Mucosa of stomach (tissue), 1 donor: ENCODE data around the gene BCKDHA.
"Not testable (repeated sequence)": the region's sequence is repeated elsewhere in the genome, so short reads cannot be mapped to it uniquely, and the experiment has no call there.

ENCODE experiments used
- H3K27me3 ChIP-seq: one replicate; pipeline ENCODE4 v1.7.0; 2013; ENCODE audit warnings: mild to moderate bottlenecking, low read length; ENCODE audit not compliant: control insufficient read depth, insufficient read depth
- H3K36me3 ChIP-seq: one replicate; pipeline ENCODE4 v1.7.0; 2013; ENCODE audit warnings: low read length; ENCODE audit not compliant: control insufficient read depth, insufficient read depth
- H3K4me1 ChIP-seq: one replicate; pipeline ENCODE4 v1.7.0; 2013; ENCODE audit warnings: mild to moderate bottlenecking, low read length; ENCODE audit not compliant: control insufficient read depth, insufficient read depth
- H3K4me3 ChIP-seq: one replicate; pipeline ENCODE4 v1.7.0; 2013; ENCODE audit warnings: low read length
- H3K9ac ChIP-seq: one replicate; pipeline ENCODE4 v1.7.0; 2013; ENCODE audit warnings: mild to moderate bottlenecking, low read length, moderate library complexity
- H3K9me3 ChIP-seq: one replicate; pipeline ENCODE4 v1.7.0; 2013; ENCODE audit warnings: mild to moderate bottlenecking, low read length, moderate library complexity; ENCODE audit not compliant: control insufficient read depth
- donor health status: Pancreatic carcinoma.

The BCKDHA gene

DNA sequence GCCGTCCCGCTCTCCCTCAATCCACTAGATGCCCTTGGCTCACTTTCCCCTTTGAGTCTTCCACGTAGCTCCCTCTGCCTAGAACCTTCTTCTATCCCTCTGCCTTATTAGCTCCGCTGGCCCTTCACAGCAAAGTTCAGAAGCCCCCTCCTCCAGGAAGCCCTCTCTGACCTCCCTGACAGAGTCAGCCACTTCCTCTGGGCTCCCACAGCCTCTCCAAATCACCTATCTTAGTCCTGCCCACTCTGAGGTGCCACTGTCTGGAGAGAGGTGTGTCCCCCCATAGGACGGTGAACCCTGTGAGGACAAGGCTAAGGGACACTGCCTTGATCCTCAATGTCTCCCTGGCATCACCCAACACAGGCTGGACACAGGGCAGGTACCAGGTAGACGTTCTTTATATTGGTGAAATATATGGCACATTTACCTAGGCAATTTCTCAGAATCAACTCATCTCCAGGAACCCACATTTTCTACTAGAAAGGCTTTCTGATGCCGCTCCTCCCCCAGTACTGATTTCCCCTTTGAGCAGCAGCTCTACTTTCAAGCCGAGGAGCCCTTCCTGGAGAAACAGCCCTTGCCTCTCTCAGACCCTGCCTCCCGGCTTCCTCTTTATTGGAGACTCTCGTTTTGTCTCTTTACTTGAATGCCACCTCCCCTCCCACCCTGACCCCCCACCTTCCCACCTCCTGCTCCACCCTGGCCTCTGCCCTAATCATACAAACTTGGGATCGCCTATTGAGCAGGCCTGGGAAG is 40.5 kb upstream of the BCKDHA start:
- peaks cover 15% of the 10 kb centered on the region for H3K4me1 ChIP-seq
- H3K27me3 ChIP-seq, result peaks cover 24% of the 10 kb centered on the region
- H3K9ac ChIP-seq, result no peak overlapping the region
- no peak overlapping the region for H3K4me3 ChIP-seq
- H3K9me3 ChIP-seq, result no peaks in the 10 kb centered on the region
- no peaks in the 10 kb centered on the region for H3K36me3 ChIP-seq

DNA sequence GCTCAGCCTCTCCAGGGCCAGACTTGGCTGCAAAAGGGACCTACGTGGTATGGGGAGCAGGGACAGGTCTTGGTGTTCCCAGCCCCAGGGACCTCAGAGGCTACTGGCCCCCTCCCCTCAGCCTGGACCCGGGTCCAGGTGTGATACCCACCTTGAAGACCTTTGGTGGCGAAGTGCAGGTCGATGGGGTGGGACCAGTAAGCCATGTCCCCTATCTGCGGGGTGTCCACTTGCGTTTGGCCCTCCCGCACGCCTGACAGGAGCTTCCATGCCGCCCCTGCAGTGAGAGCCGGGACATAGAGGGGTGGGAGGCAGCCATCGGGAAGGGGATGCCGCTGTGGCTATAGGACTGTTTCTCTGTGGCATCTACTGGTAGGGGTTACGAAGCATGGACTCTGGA is 39.9 kb upstream of the BCKDHA start:
- Histone ChIP-seq H3K36me3 (no peaks in the 10 kb centered on the region), H3K9ac (no peak overlapping the region), H3K27me3 (peaks cover 18% of the 10 kb centered on the region), H3K9me3 (no peaks in the 10 kb centered on the region), H3K4me3 (no peak overlapping the region), H3K4me1 (peaks cover 15% of the 10 kb centered on the region)

DNA sequence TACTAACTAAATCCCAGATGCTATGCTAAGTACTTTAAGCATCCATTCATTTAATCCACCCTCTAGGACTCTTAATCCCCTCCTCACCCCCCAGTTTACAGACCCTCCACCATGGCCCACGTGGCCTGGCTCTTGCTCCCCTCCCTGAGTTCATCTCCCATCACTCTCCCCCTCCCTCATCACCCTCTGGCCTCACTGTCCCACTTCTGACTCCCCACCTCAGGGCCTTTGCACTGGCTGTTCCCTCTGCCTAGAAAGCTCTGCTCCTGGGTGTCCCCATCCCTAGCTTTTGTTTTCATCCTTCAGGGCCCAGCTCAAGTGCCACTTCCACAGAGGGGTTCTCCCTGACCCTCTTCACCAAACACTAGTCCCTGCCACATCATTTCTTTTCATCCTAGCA is 37.9 kb upstream of the BCKDHA start:
- Histone ChIP-seq H3K27me3 (no peaks in the 10 kb centered on the region), H3K4me3 (no peak overlapping the region), H3K9me3 (no peaks in the 10 kb centered on the region), H3K36me3 (no peaks in the 10 kb centered on the region), H3K9ac (no peak overlapping the region), H3K4me1 (peaks cover 20% of the 10 kb centered on the region)

DNA sequence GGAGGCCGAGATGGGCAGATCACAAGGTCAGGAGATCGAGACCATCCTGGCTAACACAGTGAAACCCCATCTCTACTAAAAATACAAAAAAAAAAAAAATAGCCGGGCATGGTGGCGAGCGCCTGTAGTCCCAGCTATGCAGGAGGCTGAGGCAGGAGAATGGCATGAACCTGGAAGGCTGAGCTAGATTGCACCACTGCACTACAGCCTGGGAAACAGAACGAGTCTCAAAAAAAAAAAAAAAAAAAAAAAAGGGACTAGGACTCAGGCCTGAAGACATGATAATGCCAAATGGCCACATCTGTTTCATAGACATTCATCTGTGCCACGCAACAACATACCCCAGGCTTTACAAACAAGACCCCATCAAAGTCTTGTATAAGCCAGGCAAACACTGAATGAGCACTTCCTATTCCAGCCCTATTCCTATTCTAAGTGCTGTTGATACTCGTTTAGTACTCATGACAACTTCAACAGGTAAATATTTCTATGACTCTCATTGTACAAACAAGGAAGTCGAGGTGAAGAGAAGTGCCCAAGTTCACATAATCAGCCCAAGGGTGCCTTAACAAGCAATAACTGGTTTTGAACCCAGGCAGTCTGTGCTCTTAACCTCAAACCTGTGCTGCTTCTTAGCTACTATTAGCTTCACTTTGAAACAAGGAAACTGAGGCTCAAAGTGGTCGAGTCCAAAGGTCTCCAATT is 35.3 kb upstream of the BCKDHA start:
- peak overlapping the region; percentile 78 for H3K9ac ChIP-seq
- H3K4me3 ChIP-seq, result no peak overlapping the region
- peaks cover 21% of the 10 kb centered on the region for H3K4me1 ChIP-seq
- H3K36me3 ChIP-seq, result no peaks in the 10 kb centered on the region
- no peaks in the 10 kb centered on the region for H3K27me3 ChIP-seq
- no peaks in the 10 kb centered on the region for H3K9me3 ChIP-seq

DNA sequence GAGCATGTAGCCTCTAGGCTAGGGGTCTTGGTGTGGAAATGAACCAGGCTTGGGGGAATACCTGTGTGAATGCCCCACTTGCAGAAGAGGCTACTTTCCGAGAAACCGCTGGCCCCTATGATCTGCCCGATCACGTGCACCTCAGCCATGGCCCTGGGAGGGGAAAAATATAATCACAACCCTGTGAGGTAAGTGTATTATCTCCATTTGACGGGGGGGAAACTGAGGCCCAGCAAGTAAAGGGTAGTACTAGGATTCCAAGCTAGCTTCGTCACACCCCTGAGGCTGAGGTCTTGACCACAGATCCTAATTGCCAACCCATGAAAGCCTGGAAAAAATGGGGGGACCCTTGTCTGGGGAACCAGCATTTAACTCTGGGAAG is 34.3 kb upstream of the BCKDHA start:
- H3K4me1 ChIP-seq, result peaks cover 28% of the 10 kb centered on the region
- peak overlapping the region; percentile 78 for H3K9ac ChIP-seq
- no peaks in the 10 kb centered on the region for H3K36me3 ChIP-seq
- H3K4me3 ChIP-seq, result peak overlapping the region; percentile 94
- H3K27me3 ChIP-seq, result no peaks in the 10 kb centered on the region
- H3K9me3 ChIP-seq, result no peaks in the 10 kb centered on the region

DNA sequence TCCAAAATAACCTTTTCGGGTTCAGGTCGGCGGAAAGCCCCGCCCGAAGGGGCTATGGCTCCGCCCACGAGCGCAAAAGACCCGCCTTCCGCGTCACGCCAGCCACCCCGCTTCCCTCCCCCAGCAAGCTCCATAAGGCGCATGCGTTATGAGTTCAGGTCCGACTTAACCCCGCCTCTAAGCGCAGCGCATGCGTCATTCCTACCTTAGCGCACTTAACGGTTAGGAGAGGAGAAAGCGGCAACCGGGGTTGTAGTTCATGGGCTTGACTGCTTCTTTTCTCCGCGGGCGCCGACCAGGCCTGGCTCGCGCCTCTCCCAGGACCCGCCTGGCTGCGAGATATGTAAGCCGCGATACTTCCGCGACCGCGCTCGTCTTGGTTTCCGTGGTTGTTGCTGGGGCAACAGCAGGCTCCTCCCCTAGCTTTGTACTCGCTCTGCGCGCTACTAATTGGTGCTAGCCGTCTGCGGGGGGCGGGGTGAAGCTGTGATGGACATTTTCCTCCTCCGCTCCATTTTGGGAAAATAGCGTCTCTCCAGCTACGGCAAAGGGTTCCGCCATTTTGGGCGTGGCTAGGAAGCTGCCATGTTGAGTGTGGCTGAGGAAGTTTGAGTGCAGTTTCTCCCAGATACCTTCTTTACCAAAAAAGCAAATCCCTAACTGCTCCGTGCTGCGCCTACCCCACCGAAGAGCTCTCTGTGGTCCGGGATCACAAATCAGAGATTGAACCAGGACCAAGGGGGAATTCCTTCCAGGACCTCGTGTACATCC is 33.7 kb upstream of the BCKDHA start, which contains the start of gene B9D2:
TSS of gene B9D2 (minus strand) at position 397 of the 771 bp plus-strand sequence. CDS start 630 bp downstream, outside the sequence.
- Histone ChIP-seq H3K4me1 (peaks cover 28% of the 10 kb centered on the region), H3K9ac (peak within 1 kb of the TSS; percentile 78), H3K4me3 (peak within 1 kb of the TSS; percentile 94), H3K9me3 (no peaks in the 10 kb centered on the region), H3K27me3 (no peaks in the 10 kb centered on the region), H3K36me3 (no peaks in the 10 kb centered on the region)

DNA sequence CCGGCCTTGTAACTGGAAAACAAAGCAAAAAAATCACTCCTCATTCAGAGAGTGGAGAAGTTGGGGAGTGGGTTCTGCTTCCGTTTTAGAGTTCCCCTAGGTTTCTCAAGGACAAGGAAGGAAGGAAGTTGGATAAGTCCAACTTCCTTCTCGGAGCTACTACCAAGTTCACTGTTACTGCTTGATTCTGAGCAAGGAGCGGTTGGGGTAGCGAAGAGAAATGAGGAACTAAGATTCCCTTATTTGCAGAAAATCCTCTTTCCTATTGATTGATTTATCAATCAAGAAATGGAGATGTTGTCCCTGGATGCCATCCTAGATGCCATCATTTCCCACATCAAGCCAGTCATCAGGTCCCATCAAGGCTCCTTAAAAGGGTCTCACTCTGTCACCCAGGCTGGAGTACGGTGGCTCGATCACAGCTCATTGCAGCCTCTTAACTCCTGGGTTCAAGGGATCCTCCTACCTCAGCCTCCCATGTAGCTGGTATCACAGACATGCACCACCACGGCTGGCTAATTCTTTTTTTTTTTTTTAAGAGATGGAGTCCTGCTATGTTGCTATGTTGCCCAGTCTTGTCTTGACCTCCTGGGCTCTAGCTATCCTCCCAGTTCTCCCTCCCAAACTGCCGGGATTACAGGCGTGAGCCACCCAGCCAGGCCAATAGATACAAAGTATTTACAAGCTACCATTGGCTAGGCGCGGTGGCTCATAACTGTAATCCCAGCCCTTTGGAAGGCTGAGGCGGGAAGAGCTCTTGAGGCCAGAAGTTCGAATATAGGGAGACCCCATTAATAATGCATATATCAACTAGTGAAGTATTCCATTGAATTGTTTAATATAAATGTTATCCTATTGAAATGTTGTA is 32.9 kb upstream of the BCKDHA start:
- no peaks in the 10 kb centered on the region for H3K9me3 ChIP-seq
- H3K27me3 ChIP-seq, result no peaks in the 10 kb centered on the region
- H3K9ac ChIP-seq, result peak overlapping the region; percentile 78
- peak overlapping the region; percentile 94 for H3K4me3 ChIP-seq
- peaks cover 28% of the 10 kb centered on the region for H3K4me1 ChIP-seq
- no peaks in the 10 kb centered on the region for H3K36me3 ChIP-seq

DNA sequence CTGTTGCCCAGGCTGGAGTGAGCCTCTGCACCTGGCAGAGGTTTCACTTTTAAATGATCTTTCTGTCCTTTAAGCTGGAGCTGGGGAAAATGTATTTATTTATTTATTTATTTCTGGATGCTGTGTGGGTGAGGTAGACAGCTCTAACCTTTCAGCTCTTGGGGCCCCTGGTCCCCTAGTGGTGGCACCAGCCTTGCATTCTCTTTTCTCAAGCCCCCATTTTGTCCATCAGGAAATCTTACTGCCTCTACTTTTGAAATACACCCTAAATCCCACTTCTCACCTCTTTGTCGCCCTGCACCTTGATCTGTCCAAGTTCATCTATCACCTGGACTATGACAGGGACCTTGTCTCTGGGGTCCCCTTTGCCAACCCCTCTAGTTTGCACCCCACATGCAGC is 31.5 kb upstream of the BCKDHA start:
- Histone ChIP-seq H3K9ac (no peak overlapping the region), H3K4me3 (no peak overlapping the region), H3K36me3 (no peaks in the 10 kb centered on the region), H3K4me1 (peaks cover 28% of the 10 kb centered on the region), H3K9me3 (no peaks in the 10 kb centered on the region), H3K27me3 (no peaks in the 10 kb centered on the region)

DNA sequence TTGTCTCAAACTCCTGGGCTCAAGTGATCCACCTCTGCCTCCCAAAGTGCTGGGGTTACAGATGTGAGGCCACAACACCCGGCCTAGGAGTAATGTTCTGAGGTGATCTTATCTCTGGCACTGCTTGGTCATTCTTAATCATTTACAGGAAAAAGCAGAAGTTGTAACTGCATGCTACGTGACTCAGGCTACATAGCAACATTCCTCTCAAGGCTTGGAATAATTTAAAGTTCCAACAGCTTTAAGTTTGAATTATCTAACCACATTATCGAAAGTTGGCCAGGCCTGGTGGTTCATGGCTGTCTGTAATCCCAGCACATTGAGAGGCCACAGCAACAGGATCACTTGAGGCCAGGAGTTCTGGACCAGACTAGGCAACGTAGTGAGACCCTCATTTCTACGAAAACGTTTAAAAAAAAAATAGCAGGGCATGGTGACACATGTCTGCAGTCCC is 29.7 kb upstream of the BCKDHA start:
- H3K4me1 ChIP-seq, result peaks cover 20% of the 10 kb centered on the region
- no peaks in the 10 kb centered on the region for H3K36me3 ChIP-seq
- no peaks in the 10 kb centered on the region for H3K9me3 ChIP-seq
- H3K9ac ChIP-seq, result no peak overlapping the region
- no peaks in the 10 kb centered on the region for H3K27me3 ChIP-seq
- H3K4me3 ChIP-seq, result no peak overlapping the region

DNA sequence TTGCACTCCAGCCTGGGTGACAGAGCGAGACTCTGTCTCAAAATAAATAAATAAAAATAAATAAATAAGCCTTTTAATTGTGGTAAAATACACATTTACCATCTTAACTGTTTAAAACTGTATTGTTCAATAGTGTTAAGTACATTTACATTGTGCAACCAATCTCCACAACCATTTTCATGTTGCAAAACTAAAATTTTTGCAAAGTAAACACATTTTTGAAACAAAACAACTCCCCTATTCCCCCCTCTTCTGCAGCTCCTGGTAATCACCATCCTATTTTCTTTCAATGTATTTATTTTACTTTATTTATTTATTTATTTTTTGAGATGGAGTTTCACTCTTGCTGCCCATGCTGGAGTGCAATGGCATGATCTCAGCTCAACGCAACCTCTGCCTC is 27.8 kb upstream of the BCKDHA start:
- Histone ChIP-seq H3K9me3 (no peaks in the 10 kb centered on the region), H3K36me3 (no peaks in the 10 kb centered on the region), H3K9ac (no peak overlapping the region), H3K4me3 (no peak overlapping the region), H3K27me3 (no peaks in the 10 kb centered on the region), H3K4me1 (peaks cover 17% of the 10 kb centered on the region)

DNA sequence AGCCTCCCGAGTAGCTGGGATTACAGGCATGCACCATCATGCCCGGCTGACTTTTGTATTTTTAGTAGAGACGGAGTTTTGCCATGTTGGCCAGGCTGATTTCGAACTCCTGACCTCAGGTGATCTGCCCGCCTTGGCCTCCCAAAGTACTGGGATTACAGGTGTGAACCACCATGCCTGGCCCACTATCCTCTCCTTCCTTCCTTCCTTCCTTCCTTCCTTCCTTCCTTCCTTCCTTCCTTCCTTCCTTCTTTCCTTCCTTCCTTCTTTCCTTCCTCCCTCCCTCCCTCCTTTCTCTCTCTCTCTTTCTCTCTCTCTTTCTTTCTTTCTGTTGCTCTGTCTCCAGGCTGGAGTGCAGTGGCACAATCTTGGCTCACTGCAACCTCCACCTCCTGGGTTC is 26.5 kb upstream of the BCKDHA start:
- H3K27me3 ChIP-seq, H3K9me3 ChIP-seq, H3K4me3 ChIP-seq, H3K36me3 ChIP-seq, H3K9ac ChIP-seq: not testable (repeated sequence)
- H3K4me1 ChIP-seq, result peaks cover 20% of the 10 kb centered on the region
